AG10803 (cell line): ENCODE data around the gene CARD8.
A peak's percentile ranks its signal among the peaks of the same experiment; 100 is the strongest.
"Not testable (repeated sequence)": the region's sequence is repeated elsewhere in the genome, so short reads cannot be mapped to it uniquely, and the experiment has no call there.

Source experiments
- DNase-seq: peaks from one replicate; pipeline ENCODE4 v3.0.0; 2010; ENCODE audit warnings: low read depth
- H3K4me3 ChIP-seq: 2 replicates; pipeline ENCODE4 v1.5.1; 2011; ENCODE audit warnings: mild to moderate bottlenecking, low read length, control low read depth
- CTCF ChIP-seq: conservative IDR thresholded peaks from 2 replicates; pipeline ENCODE4 v1.5.1; 2011; ENCODE audit warnings: mild to moderate bottlenecking, low read length, control low read depth, inconsistent platforms

Gene CARD8

GRCh38 chr19:48230555-48231129, 25.1 kb downstream of the CARD8 start:
- H3K4me3 ChIP-seq = no peak overlapping the region
- no peak for TF ChIP-seq CTCF
- DNase-seq = no peak

DNA sequence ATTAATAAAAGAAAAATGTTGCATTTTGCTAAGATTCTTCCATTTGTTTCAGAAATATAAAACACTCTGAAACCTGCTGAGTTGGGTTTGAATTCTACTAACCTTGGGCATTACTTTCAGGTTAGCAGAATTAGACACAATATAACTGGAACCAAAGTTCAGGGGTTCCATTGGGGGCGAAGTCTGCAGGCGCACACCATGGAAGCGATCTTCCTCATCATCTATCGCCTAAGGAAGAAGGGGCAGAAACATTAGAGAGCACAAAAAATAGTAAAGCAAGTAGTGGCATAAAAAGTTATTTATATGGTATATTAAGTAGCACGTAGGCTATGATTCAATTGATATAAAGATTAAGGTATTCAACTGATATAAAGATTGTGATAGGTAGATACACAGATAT, 34.1 kb downstream of the CARD8 start:
- TF ChIP-seq CTCF = no peak
- DNase-seq = no peak
- H3K4me3 ChIP-seq = no peak overlapping the region

DNA sequence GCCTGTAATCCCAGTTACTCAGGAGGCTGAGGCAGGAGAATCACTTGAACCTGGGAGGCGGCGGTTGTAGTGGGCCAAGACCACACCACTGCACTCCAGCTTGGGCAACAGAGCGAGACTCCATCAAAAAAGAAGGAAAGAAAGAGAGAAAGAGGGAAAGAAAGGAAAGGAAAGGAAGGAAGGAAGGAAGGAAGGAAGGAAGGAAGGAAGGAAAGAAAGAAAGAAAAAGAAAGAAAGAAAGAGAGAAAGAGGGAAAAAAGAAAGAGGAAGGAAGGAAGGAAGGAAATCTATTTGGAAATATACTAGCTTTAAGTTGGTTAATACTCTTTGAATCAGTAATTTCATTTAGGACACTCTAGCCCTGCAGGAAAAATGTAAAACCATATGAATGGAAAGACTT, 34.9 kb downstream of the CARD8 start:
- H3K4me3 ChIP-seq = not testable (repeated sequence)

DNA sequence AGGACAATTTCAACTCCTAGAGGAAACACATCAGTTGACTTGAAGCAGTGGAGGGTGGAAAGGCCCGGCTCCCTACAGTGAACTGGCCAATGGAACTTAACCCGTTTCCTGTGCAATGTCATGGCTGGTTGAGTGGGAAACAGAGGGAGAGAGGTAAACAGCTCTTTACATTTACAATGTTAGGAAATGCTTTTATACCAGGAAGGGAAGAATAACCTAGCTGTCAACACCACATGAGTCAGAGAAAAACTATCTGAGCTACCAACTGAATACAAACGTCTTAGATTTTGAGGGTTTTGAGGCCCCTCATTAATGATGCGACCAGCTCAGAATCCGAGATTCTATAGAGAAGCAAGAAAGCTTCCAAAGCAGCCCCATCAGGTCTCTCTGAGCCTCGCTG, 36.7 kb downstream of the CARD8 start:
- peak; percentile 4 for DNase-seq
- no peak overlapping the region for H3K4me3 ChIP-seq
- no peak for TF ChIP-seq CTCF

More for the DNA sequence above, 34.9 kb downstream of the CARD8 start:
- DNase-seq = not testable (repeated sequence)

DNA sequence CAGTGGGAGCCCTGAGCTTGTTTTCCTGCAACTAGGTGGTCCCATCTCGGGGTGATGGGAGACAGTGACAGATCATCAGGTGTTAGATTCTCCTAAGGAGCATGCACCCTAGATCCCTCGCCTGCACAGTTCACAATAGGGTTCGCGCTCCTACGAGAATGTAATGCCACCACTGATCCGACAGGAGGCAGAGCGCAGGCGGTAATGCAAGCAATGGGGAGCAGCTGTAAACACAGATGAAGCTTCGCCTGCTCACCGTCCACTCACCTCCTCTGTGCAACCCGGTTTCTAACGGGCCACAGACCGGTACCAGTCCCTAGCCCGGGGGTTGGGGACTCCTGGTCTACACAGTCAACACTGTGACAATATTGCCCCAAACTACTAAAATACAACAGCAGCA, 38.8 kb downstream of the CARD8 start:
- DNase-seq = no peak
- peak; percentile 8; the same call in 1 of the 2 replicates for TF ChIP-seq CTCF
- H3K4me3 ChIP-seq = no peak overlapping the region

DNA sequence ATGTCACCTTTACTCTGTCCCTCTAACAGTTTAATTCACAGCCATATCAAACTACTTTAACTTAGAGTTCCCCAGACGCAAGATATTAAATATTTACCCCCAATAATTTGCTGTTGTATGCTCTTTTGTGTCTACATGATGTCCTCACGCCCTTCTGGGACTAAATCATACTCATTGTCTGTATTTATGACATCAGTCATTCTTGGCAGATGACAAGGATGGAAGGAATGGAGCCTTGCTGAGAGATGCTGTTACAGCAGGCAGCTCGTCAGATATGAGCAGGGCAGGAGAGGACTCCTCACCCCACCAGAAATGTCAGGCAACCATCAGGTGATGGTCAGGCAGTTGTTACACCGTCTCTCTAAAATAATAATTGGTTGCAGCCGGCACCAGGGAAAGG, 41.8 kb downstream of the CARD8 start:
- no peak for DNase-seq
- H3K4me3 ChIP-seq = no peak overlapping the region
- TF ChIP-seq CTCF = no peak

DNA sequence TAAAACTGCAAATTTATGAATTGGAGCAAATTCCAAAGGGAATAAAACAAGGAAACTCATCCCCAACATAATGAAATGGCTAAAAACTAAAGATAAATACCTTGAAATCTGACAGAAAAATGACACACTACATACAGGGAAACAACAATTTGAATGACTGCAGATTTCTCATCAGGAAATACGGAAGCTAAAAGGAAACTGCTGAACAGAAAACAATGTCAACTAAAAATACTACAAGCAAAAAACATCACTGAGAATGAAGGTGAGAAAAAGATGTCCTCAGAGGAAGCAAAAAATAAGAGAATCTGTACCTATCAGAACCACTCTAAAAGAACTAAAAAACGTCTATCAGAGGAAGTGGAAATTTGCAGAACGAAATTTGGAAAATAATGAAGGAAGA, 45.7 kb downstream of the CARD8 start:
- no peak for TF ChIP-seq CTCF
- no peak overlapping the region for H3K4me3 ChIP-seq
- DNase-seq = no peak
